OCI-LY7 (cell line): Measurements from ENCODE around the gene GIPC3. TPM values are rescaled to one million over a fixed set of nuclear protein-coding genes. Genes with fewer than 3 reads are reported as not detected.
A peak's percentile ranks its signal among the peaks of the same experiment; 100 is the strongest.
"Not testable (repeated sequence)": the region's sequence is repeated elsewhere in the genome, so short reads cannot be mapped to it uniquely, and the experiment has no call there.

Source experiments
- BruUV-seq: library from RNA; stranded (reverse); fragments of 400-500 nt; replicated peaks from 2 replicates; lab custom pipeline; 2021; lab: Mats Ljungman, UMichigan
- CTCF ChIA-PET: fragments of 300-600 bp; sonication (Branson Sonifier 250); formaldehyde crosslinking; loops from one replicate; lab custom pipeline; 2022; ENCODE audit warnings: antibody characterized with exemption; ENCODE audit not compliant: unreplicated experiment; lab: Charles Lee
- POLR2A ChIA-PET: fragments of 300-600 bp; sonication (Branson Sonifier 250); formaldehyde crosslinking; loops from one replicate; lab custom pipeline; 2022; ENCODE audit warnings: antibody characterized with exemption; lab: Charles Lee
- DNase-seq: peaks from one replicate; pipeline ENCODE4 v3.0.0-alpha.2; 2015; ENCODE audit warnings: low spot score
- H2AFZ ChIP-seq: fragments of 200-600 bp; sonication (generic), shearing (Covaris generic); 2 replicates; pipeline ENCODE4 v1.6.1; 2014; ENCODE audit warnings: mild to moderate bottlenecking, antibody characterized with exemption, low read length, moderate library complexity
- H3K27ac ChIP-seq: fragments of 200-600 bp; sonication (generic); 2 replicates; pipeline ENCODE4 v1.5.1; 2014; ENCODE audit warnings: mixed run types, low read depth, mild to moderate bottlenecking, moderate library complexity, low read length, inconsistent platforms; ENCODE audit not compliant: poor library complexity, severe bottlenecking
- H3K36me3 ChIP-seq: fragments of 200-600 bp; sonication (generic); 2 replicates; pipeline ENCODE4 v1.6.1; 2014; ENCODE audit warnings: mild to moderate bottlenecking, antibody characterized with exemption, low read length, moderate library complexity, mixed read lengths; ENCODE audit not compliant: insufficient read depth
- H3K4me1 ChIP-seq: fragments of 200-600 bp; sonication (generic); 2 replicates; pipeline ENCODE4 v1.5.1; 2014; ENCODE audit warnings: mild to moderate bottlenecking, low read length; ENCODE audit not compliant: insufficient read depth, poor library complexity, severe bottlenecking
- H3K4me2 ChIP-seq: fragments of 200-600 bp; sonication (generic); 2 replicates; pipeline ENCODE4 v1.6.1; 2014; ENCODE audit warnings: mild to moderate bottlenecking, low read length
- H3K4me3 ChIP-seq: fragments of 200-600 bp; sonication (generic); 2 replicates; pipeline ENCODE4 v1.5.1; 2014; ENCODE audit warnings: mild to moderate bottlenecking, low read depth, low read length; ENCODE audit not compliant: poor library complexity, severe bottlenecking
- H3K79me2 ChIP-seq: fragments of 200-600 bp; sonication (generic); 2 replicates; pipeline ENCODE4 v1.6.1; 2016; ENCODE audit warnings: low read depth, mild to moderate bottlenecking, low read length, moderate library complexity, mixed read lengths; ENCODE audit not compliant: insufficient read depth
- H3K9me2 ChIP-seq: fragments of 200-600 bp; sonication (generic); 2 replicates; pipeline ENCODE4 v1.6.1; 2016; ENCODE audit warnings: mild to moderate bottlenecking, low read length, mixed read lengths; ENCODE audit not compliant: insufficient read depth
- H3K9me3 ChIP-seq: fragments of 200-600 bp; sonication (generic); 2 replicates; pipeline ENCODE4 v1.6.1; 2014; ENCODE audit warnings: mild to moderate bottlenecking, mixed run types, low read length, mixed read lengths
- H4K20me1 ChIP-seq: fragments of 200-600 bp; sonication (generic); 2 replicates; pipeline ENCODE4 v1.6.1; 2014; ENCODE audit warnings: mild to moderate bottlenecking, antibody characterized with exemption, low read length, moderate library complexity, mixed read lengths; ENCODE audit not compliant: insufficient read depth
- CTCF ChIP-seq: fragments of 200-600 bp; sonication (generic); conservative IDR thresholded peaks from 2 replicates; pipeline ENCODE4 v1.5.1; 2014; ENCODE audit warnings: mild to moderate bottlenecking, antibody characterized with exemption, low read length, moderate library complexity, mixed read lengths
- EZH2phosphoT487 ChIP-seq: fragments of 200-600 bp; sonication (generic); IDR thresholded peaks from 2 replicates; pipeline ENCODE4 v1.6.1; 2018; ENCODE audit warnings: low read depth, borderline replicate concordance, mild to moderate bottlenecking, mixed run types, antibody characterized with exemption, low read length, moderate library complexity, mixed read lengths
- intact Hi-C: fragments of 100-400 bp; cut with micrococcal nuclease; formaldehyde crosslinking; loops from one replicate; pipeline ENCODE4 v1.10.0; 2022; ENCODE audit not compliant: unreplicated experiment
- total RNA-seq, 2 experiments: library from RNA; depleted of rRNA in 1 of 2; stranded (reverse); fragments of >200 nt in 1 of 2; shearing (Covaris generic) in 1 of 2; gene quantifications; 2 replicates each; pipeline ENCODE4 v1.2.3, GENCODE V29; 2014 to 2022

Gene GIPC3
- total RNA-seq, 2 experiments from 2014 or later, result not detected

DNA sequence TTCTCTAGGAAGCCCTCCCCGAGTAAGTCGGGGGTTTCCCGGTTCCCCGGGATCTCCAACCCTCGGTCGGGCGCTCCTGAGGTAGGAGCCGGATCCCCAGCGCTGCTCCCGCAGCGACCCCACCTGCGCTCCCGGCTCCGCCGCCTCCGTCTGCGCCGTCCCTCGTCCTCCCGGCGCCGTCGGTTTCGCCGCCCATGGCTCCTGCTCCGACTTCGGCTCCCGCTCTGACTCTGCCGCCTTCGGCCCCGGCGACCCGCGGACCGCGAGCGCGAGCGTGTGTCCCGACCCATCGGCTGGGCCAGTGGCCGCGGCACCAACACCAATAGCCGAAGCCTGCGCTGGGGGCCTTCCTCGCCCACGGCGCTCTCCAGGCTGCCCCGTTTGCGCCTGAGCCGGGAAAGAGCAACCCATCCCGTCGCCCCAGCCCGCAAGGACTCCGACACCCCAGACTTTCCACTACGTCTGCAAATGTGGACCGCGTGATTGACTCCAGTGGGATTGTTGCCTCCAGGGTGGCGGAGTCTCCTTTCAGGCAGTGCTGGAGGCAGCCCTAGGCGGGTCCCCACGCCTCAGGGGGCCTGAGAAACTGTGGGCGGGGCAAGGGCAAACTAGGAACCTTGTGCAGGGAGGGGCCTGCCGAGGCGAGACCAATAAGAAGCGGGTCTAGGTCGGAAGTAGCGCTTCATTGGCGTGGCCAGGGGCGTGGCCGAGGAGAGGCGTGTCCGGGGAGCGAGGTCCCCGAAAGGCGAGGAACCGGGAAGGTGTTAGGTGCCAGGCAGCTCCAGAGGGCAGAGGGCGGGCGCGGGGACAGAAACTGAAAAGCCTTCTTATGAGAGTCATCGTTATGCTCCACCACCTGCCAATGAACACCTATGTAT is 41.4 kb downstream of the GIPC3 start, which contains the start of gene CACTIN:
TSS of gene CACTIN (minus strand) at position 318 of the 878 bp plus-strand sequence. CDS start at position 290, 28 bp downstream.
- POLR2A ChIA-PET, result interaction anchor here (1.0 to 1.3 kb wide), 2 partner anchors 48 to 147 kb away, joined by 3 to 6 read pairs; partner anchors contain the start of gene SMIM24
- peaks cover 12% of the 10 kb centered on the region for H3K36me3 ChIP-seq
- H3K79me2 ChIP-seq, result peaks cover 21% of the 10 kb centered on the region
- intact Hi-C loops, result loop anchor here (2.0 to 5.0 kb wide), 2 partner anchors 122 to 136 kb away; partner anchors contain the start of genes APBA3 and MRPL54
- H3K27ac ChIP-seq, result peak within 1 kb of the TSS; percentile 56
- H3K4me1 ChIP-seq, result peaks cover 18% of the 10 kb centered on the region
- no TSS peak for BruUV-seq
- peak within 1 kb of the TSS; percentile 88 for H3K4me2 ChIP-seq
- DNase-seq, result peak; percentile 99
- H3K4me3 ChIP-seq, result peak within 1 kb of the TSS; percentile 100
- H3K9me3 ChIP-seq, result no peaks in the 10 kb centered on the region
- 0 out of 2 replicates have a peak, but pooled peaks cover 11% of the 10 kb centered on the region for H4K20me1 ChIP-seq
- no peak for TF ChIP-seq CTCF
- TF ChIP-seq EZH2phosphoT487, result no peak
- peak within 1 kb of the TSS; percentile 63; the same call in 1 of the 2 replicates for H2AFZ ChIP-seq
- CTCF ChIA-PET, result interaction anchor here (1.0 kb wide), 1 partner anchor 10 kb away, joined by 4 read pairs; no protein-coding TSS in a partner anchor
- no peaks in the 10 kb centered on the region for H3K9me2 ChIP-seq

- 0 out of 2 replicates have a peak, but pooled peaks cover 11% of the 10 kb centered on the region for H4K20me1 ChIP-seq
- peak overlapping the region; percentile 88 for H3K4me2 ChIP-seq
- peak overlapping the region; percentile 63; the same call in 1 of the 2 replicates for H2AFZ ChIP-seq
- no TSS peak for BruUV-seq
- H3K27ac ChIP-seq, result no peak overlapping the region
- no peaks in the 10 kb centered on the region for H3K9me2 ChIP-seq
- H3K36me3 ChIP-seq, result peaks cover 5% of the 10 kb centered on the region; the same call in 1 of the 2 replicates
- no peaks in the 10 kb centered on the region for H3K9me3 ChIP-seq
- peak overlapping the region; percentile 100 for H3K4me3 ChIP-seq
- no peak for DNase-seq
- no peak for TF ChIP-seq EZH2phosphoT487
- TF ChIP-seq CTCF, result no peak
- POLR2A ChIA-PET, result interaction anchor here (1.0 to 1.3 kb wide), 2 partner anchors 49 to 148 kb away, joined by 3 to 6 read pairs; partner anchors contain the start of gene SMIM24
- peaks cover 21% of the 10 kb centered on the region for H3K79me2 ChIP-seq
- CTCF ChIA-PET, result interaction anchor here (0.6 to 1.0 kb wide), 2 partner anchors 9 to 352 kb away, joined by 4 read pairs; no protein-coding TSS in a partner anchor
- intact Hi-C loops, result loop anchor here (2.0 to 5.0 kb wide), 2 partner anchors 123 to 135 kb away; partner anchors contain the start of genes APBA3 and MRPL54
- peaks cover 18% of the 10 kb centered on the region for H3K4me1 ChIP-seq
These were observed 42.1 kb downstream of the GIPC3 start for GRCh38 chr19:3627351-3627723.

DNA sequence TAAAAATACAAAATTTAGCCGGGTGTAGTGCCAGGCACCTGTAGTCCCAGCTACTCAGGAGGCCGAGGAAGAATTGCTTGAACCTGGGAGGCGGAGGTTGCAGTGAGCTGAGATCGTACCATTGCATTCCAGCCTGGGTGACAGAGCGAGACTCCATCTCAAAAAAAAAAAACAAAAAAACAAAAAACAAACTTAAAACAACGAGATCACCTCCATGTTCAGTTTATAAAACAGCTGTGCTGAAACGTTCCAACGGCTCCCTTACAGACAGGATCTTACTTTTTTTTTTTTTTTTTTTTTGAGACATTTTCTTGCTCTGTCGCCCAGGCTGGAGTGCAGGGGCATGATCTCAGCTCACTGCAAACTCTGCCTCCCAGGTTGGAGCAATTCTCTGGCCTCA is 43.5 kb downstream of the GIPC3 start:
- H3K27ac ChIP-seq, H3K9me3 ChIP-seq, POLR2A ChIA-PET, DNase-seq, BruUV-seq, H3K9me2 ChIP-seq, H3K4me3 ChIP-seq, H2AFZ ChIP-seq, H3K4me2 ChIP-seq, H3K36me3 ChIP-seq, CTCF ChIA-PET: not testable (repeated sequence)
- Histone ChIP-seq H4K20me1 (0 out of 2 replicates have a peak, but pooled peaks cover 11% of the 10 kb centered on the region), H3K79me2 (peaks cover 21% of the 10 kb centered on the region), H3K4me1 (peaks cover 18% of the 10 kb centered on the region)
- intact Hi-C loops, result loop anchor here (5.0 kb wide), 1 partner anchor 134 kb away; the partner anchor contains the start of genes APBA3 and MRPL54
